GM12892 (cell line): ENCODE measurements around the gene IRX5.

ENCODE experiments used
- POLR2A ChIP-seq: IDR thresholded peaks from 2 replicates; pipeline ENCODE4 v1.6.1; 2011; ENCODE audit warnings: low read depth, low read length, control low read depth
- POLR2AphosphoS5 ChIP-seq: IDR thresholded peaks from 2 replicates; pipeline ENCODE4 v1.6.1; 2011; ENCODE audit warnings: low read depth, low read length, control low read depth

- no peak for TF ChIP-seq POLR2A
- no peak for TF ChIP-seq POLR2AphosphoS5
Observed at GRCh38 chr16:54976651-54977200, 46.1 kb downstream of the IRX5 start.
